ENCODE data around the gene PRKCE.

DNA sequence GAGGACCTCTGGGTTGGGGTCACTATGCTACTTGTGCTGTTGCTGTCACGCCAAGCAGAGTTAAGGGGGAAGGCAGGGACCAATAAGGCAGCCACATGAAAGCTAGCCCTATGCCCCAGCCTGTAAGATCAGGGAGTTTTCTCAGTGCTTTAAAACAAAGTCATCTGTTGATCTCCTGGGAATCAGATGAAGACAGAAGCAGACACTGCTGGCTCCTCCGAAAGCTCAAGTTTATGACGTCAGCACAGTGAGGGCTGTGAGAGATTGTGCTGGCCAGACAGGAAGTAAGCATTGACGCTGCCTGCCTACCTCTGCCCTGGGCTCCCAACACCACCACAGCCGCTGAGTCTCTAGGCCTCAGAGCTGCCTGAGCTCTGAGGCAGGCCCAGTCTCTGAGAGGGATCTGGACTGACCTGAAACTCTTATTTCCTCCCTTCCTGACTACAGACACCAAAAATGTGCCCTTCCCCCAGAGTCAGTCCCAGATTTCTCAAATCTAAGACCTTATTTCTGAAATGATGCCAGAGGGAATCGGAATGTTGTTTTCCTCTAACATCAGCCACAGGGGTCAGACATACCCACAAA is 527.7 kb downstream of the PRKCE start:
- TF ChIP-seq EZH2 (IDR thresholded peaks at IDR 0.05; ENCODE audit: borderline replicate concordance, insufficient read depth, low read depth, low read length, poor library complexity, severe bottlenecking), result no peak
- TF ChIP-seq, protein P1, sequence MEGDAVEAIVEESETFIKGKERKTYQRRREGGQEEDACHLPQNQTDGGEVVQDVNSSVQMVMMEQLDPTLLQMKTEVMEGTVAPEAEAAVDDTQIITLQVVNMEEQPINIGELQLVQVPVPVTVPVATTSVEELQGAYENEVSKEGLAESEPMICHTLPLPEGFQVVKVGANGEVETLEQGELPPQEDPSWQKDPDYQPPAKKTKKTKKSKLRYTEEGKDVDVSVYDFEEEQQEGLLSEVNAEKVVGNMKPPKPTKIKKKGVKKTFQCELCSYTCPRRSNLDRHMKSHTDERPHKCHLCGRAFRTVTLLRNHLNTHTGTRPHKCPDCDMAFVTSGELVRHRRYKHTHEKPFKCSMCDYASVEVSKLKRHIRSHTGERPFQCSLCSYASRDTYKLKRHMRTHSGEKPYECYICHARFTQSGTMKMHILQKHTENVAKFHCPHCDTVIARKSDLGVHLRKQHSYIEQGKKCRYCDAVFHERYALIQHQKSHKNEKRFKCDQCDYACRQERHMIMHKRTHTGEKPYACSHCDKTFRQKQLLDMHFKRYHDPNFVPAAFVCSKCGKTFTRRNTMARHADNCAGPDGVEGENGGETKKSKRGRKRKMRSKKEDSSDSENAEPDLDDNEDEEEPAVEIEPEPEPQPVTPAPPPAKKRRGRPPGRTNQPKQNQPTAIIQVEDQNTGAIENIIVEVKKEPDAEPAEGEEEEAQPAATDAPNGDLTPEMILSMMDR (IDR thresholded peaks at IDR 0.05), result no peak
